Middle frontal gyrus (tissue), 1 donor: ENCODE data around the gene LRRN3.

Source experiments
- DNase-seq: peaks from one replicate; pipeline ENCODE4 v3.0.0-alpha.2; 2015; ENCODE audit warnings: low spot score; ENCODE audit errors: extremely low spot score

Gene LRRN3

DNA sequence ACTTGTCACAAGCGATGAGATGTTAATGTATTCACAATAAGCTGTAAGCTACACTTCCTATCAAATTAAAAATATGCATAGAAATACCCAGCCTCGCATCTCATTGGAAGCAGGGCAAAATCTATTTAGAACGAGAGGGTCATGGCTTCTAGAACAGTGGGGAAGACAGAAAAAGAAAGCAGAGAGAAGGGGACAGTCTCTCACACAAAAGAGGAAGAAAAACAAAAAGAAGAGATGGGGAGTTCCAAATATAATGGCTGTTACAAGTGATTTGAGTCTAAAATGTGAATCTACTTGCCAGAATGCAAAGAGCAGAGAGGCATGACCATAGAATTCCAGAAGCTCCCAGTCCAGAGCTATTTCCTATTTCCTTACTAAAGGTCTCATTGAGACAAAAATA is 13.8 kb downstream of the LRRN3 start:
- no peak for DNase-seq

DNA sequence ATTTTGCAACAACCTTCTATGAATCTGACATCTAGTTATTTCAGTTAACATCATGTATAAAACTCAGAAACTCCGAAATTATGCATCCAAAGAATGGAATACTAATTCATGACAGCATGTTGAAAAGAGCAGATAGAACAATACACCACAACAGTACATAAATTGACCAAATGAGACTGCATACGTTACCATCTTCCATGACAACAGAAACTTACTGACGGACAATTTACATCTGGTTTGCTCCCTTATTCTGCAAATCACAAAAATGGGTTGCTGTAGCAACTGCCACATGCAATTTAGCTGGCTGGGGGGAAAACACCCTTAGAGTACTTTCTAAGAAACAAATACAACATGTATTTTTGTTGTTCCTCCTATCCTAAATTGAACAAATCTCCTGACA is 14.3 kb downstream of the LRRN3 start:
- no peak for DNase-seq

DNA sequence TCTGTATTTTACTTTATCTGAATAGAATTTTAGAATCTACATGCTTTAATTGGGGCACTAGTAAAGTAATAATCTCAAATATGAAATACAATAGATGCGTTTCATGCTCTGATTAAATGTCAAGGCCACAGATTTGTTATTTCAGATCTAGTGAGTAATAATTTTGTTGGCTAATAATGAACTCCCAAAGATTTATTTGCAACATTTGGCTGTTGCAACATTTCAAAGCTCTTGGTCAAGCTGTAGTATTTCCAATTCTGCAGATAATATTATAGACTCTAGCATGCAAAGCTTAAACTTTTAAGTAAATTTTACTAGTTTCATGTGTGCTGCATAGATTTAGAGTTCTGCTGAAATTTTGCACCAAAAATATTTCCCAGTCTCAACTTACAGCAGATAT is 16.7 kb downstream of the LRRN3 start:
- no peak for DNase-seq

DNA sequence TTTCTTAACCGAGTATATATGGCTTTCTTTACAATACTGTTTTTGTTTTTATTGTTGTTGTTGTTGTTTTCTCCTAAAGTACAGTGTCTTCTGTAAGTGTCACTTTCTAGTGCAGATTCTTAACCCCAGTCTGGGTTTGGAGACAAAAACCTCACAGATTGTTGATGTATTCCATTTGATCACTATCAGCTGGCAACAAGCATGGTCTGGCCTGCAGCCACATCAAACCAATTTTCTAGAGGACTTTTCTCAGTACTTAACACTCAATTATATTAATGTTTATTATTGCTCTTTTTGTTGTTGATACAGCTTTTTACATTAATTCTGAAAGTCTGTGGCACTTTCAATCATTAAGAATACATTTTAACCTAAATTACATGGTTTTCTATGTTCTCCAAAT is 17.1 kb downstream of the LRRN3 start:
- no peak for DNase-seq

DNA sequence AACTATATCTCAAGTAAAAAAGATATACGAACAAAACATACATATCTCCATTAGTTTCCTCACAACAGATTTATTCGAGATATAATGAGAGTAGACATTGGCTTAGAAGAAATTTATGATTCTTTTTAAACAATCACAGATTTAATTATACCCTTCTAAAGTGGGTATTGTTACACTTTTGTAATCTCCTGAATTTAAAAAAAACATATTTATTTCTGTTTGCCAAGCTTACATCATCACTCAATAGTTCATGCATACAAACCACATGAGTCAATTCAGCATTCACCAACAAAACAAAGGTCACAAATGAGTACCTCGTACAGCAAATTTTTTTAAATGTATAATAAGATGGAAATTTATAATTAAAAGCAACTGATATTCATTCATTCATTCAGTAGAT is 17.6 kb downstream of the LRRN3 start:
- DNase-seq = no peak

GRCh38 chr7:111112439-111112838 is 21.5 kb downstream of the LRRN3 start:
- no peak for DNase-seq

- DNase-seq = no peak
Measured at GRCh38 chr7:111113263-111114017, 22.5 kb downstream of the LRRN3 start.

- DNase-seq = no peak
Measured at GRCh38 chr7:111115966-111116365, 25.0 kb downstream of the LRRN3 start.

GRCh38 chr7:111126987-111127386 is 36.1 kb downstream of the LRRN3 start:
- DNase-seq = no peak

DNA sequence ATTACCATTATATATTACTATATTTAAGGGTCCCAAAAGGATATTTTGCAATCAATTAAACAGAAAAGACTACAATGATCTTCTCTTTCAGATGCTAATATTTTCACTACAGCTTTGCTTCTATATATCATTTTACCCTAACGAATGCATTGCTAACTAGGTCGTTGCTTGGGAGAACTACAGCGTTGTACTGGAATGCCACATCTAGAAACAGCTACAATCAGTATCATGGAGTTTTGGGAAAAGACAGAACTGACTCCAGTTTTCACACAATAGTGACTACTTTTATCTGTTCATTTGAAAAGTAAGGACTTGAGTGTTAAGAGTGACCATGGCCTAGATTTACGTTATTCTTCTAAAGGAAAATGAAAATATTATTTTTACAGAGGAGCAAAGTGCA is 38.5 kb downstream of the LRRN3 start:
- DNase-seq = no peak

DNA sequence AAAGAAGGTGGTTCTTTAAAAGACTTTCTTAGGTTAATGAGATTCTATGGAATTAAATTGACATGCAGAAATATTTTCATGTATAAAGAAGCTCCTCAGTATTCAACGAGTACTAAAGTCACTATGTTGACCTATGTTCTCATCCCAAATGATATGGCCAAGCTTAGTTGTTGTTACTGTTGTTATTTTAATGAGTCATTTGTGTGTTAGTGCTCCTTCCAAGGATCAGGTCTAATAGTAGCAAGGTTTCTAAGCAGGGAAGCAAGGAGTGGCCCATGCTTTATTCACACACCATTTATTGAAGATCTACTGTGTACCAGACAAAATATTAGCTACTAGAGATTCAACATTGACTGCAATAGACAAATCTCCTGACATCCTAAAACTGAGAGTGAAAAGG is 41.9 kb downstream of the LRRN3 start:
- no peak for DNase-seq

GRCh38 chr7:111137296-111138192 is 46.6 kb downstream of the LRRN3 start:
- no peak for DNase-seq

DNA sequence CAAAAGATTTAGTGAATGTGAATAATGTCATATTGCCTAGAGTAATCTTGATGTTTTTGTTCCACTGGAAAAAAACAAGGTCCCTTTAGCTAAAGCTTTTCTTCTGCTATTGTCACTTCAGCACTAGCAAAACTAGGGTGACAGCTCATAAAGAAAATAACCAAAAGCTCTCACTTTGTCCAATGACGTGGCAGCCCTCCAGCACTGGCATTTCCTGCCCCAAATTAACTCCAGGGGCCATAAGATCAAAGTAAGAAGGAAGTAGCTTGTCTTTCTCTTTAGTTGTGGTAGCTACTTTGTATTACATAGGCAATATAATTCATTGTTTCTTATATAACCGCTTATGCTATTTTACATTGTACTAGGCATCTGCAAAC is 47.3 kb downstream of the LRRN3 start:
- no peak for DNase-seq

GRCh38 chr7:111138586-111138985 is 47.7 kb downstream of the LRRN3 start:
- DNase-seq = no peak

DNA sequence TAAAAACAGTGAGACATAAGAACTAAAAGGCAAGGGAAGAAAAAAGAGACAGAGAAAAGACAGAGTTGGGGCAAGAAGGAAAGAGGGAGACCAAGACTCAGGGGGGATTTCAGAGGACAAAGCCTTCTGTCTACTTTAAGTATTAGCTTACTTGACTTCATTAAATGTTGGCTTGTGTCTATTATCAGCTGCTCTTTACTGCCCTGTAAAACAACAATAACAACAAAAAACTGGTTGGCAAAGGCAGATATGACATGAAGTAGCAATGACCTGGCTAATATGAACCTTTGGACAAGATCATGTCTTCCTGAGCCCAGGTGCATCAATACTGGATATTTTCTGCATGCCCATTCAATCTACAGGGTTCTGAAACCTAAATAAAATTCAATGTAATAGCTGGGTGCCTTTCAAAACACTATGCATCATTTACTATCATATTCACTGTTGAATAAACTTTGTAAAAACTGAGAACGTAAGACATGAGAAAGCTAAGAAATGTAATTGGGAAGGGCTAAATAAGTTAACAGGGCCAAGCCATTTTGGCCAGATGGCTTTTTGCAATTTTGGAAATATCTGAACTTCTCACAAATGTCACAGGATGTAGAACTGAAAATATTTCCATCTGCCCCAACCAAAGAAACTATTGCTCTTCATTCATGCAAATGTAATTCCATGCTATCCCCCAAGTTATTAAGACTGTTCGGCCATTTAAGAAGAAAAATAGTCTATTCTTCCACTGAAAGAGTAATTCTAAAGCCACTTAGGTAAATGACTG is 49.4 kb downstream of the LRRN3 start:
- no peak for DNase-seq

GRCh38 chr7:111145472-111145871 is 54.5 kb downstream of the LRRN3 start:
- no peak for DNase-seq

DNA sequence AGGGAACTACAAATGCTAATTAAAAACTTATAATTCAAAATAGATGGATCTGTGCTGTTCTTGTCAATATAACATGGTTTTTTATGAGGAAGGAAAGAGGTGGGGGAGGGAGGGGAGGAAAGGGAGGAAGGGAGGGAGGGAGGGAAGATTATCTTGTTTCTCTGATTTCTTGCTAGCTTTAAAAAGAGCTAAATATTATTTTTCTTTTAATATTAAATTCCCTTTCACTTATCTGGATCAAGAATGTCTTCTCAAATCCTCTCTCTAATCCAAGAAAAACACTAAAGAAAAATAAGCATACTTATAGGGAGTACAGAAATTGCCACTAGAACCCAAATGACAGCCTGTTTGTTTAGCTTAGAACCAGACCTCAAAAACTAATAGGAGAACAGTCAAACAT is 55.2 kb downstream of the LRRN3 start:
- DNase-seq = no peak

DNA sequence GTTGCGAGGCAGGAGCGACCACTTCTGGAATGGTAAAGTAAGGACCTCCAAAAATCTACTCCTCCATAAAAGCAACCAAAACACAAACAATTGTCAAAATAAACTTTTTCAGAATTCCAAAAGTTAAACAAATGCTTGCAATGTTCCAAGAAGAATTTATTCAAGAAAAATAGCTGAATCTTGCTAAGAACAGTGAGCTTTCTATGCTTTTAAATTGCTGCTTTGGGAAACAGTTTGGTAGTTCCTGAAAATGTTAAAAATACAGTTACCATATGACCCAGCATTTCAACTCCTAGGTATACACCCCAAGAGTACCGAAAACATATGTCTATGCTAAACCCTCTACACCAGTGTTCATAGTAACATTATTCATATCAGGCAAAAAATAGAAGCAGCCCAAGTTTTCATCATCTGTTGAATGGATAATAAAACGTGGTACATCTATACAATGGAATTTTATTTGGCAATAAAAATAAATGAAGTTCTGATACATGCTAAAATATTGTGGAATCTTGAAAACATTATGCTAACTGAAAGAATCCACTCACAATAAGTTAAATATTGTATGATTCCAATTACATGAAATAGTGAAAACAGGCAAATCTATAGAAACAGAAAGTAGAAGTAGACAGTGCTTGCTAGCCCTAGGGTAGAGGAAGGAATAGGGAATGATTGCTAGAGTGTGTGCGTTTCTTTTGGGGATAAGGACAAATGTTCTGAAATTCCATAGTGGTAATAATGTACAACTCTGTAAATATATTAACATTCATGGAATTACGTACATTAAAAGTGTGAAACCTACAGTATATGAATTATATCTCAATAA is 57.0 kb downstream of the LRRN3 start:
- DNase-seq = no peak

DNA sequence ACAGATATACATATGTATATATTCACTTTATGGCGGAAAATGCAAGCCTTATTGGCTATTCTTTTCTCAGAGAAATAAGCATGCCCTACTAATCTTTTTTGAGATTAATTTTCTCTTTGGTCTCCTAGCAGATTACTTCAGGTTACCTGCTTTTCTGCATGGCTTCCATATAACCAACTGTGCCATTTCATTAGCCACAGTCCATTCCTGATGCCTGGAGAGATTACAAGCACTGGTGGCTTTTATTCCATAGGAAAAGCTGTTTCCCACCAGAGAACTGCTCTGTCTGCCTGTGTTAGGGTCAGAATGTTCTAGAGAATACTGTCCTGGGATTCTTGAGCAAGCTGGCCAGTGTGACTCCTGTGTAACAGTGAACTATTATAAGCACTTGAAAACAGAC is 59.8 kb downstream of the LRRN3 start:
- no peak for DNase-seq

DNA sequence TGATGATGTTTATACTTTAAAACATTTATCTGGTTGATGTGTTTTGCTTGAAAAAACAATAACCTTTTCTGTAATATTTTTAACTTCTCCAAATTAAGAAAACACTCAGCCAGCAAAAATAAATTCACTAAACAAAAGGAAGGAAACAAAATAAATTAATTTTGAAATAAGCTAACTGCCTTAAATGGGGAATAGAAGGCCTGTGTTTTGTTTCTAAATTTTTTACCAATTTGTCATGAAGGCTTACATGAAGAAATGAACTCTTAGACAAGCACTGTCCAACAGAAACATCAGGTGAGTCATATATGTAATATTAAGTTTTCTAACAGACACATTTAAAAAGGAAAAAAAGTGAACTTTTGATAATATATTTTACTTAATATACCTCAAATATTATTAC is 68.5 kb downstream of the LRRN3 start:
- no peak for DNase-seq

GRCh38 chr7:111160297-111160696 is 69.4 kb downstream of the LRRN3 start:
- no peak for DNase-seq
